GM13976 (cell line): Measurements from ENCODE around the gene ASB17.
A peak's percentile ranks its signal among the peaks of the same experiment; 100 is the strongest.

ENCODE experiments used
- DNase-seq: peaks from one replicate; pipeline ENCODE4 v3.0.0; 2012; ENCODE audit warnings: low spot score
- CTCF ChIP-seq: IDR thresholded peaks from 2 replicates; pipeline ENCODE4 v1.5.1; 2012; ENCODE audit warnings: borderline replicate concordance, mild to moderate bottlenecking; ENCODE audit not compliant: insufficient read depth; ENCODE audit errors: extremely low read depth, missing control alignments, control extremely low read depth
- in situ Hi-C: fragments of 300-500 bp; cut with MboI; formaldehyde crosslinking; loops from one replicate; pipeline ENCODE4 v1.12.0; 2022; ENCODE audit warnings: low sequenced_read_pairs, mixed read lengths, inconsistent platforms; ENCODE audit not compliant: unreplicated experiment

Gene ASB17

DNA sequence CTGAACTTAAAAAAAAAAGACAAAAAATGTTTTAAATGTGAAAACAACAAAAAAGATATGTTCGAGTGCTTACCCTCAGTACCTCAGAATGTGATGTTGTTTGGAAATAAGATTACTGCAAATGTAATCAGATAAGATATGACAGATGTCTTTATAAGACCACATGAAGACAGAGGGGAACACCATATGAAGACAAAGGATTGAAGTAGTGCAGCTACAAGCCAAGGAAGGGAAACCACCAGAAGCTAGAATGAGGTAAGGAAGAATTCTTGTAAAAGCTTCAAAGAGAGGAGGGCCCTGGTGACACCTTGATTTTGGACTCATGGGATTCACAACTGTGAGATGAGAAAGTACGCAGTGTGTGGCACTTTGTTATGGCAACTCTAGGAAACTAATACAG lies 15.4 kb downstream of the ASB17 start:
- DNase-seq = no peak
- no peak for TF ChIP-seq CTCF
- in situ Hi-C loops = no loop called here

GRCh38 chr1:75908717-75909152 lies 23.5 kb downstream of the ASB17 start:
- DNase-seq = peak; percentile 22
- in situ Hi-C loops = no loop called here
- TF ChIP-seq CTCF = peak; percentile 28

DNA sequence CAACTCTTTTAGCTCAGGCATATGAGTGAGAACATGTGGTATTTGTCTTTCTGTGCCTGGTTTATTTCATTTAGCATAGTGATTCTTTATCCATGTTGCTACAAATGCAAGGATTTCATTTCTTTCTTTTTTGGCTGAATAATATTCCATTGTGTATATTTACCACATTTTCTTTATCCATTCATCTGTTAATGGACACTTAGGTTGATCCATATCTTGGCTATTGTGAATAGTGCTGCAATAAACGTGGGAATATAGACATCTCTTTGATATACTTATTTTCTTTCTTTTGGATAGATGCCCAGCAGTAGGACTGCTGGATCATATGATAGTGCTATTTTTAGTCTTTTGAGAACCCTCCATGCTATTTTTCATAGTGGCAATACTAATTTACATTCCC lies 30.8 kb downstream of the ASB17 start:
- DNase-seq = no peak
- TF ChIP-seq CTCF = no peak
- in situ Hi-C loops = no loop called here

GRCh38 chr1:75884437-75884836 lies 47.8 kb downstream of the ASB17 start:
- in situ Hi-C loops = no loop called here
- TF ChIP-seq CTCF = no peak
- DNase-seq = no peak

DNA sequence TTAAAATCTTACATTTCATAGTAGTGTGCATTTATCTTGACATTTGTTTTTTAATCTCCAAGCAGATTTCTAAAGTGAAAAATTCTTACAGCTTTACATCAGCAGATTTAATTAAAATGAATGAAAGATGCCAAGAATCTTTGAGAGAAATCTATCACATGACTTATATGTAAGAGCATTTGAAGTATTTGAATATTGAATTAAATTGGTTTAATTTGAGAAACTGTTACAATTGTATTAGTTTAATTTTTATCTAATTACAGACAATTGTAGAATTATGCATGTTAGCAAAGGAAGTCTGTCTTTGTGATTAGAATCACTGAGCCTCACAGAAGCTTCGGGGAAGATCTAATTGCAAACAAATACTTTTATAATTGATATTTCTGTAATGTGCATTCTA lies 52.2 kb downstream of the ASB17 start:
- DNase-seq = no peak
- in situ Hi-C loops = no loop called here
- no peak for TF ChIP-seq CTCF

DNA sequence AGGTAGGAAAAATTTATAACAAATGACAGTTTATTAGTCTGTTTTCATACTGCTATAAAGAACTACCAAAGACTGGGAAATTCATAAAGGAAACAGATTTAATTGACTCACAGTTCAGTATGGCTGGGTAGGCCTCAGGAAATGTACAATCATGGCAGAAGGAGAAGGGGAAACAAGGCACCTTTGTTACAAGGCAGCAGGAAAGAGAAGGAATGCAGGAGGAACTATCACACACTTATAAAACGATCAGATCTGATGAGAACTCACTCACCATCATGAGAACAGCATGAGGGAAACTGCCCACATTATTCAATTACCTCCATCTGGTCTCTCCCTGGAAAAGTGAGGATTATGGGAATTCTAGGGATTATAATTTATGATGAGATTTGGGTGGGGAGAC lies 61.3 kb downstream of the ASB17 start:
- no peak for DNase-seq
- in situ Hi-C loops = no loop called here
- no peak for TF ChIP-seq CTCF
